Measurements from ENCODE around the gene ULK4.

ULK4 gene

GRCh38 chr3:41370307-41370706 lies 591.6 kb downstream of the ULK4 start:
- H3K4me2 ChIP-seq (ENCODE audit: low read depth, low read length, poor library complexity, severe bottlenecking), result no peak overlapping the region
- H3K36me3 ChIP-seq (ENCODE audit: insufficient read depth, low read length), result no peaks in the 10 kb centered on the region

DNA sequence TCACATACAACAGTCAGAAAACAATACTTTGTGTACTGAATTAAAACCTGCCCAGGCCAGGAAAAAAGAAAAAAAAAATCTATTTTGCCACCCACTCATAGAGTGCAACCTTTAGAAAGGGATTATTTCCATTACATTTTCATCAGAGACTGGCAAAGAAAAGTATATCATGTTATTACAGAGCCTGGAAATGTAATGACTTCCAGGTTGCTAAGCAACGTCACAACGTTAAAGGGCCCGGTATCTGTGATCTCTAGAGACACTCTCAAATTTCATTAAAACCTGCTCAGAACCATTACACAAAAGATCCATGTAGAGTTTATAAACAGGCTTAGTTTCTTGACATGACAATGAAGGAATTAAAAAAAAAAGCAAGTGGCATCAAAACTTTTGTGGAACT lies 592.1 kb downstream of the ULK4 start:
- H3K27me3 ChIP-seq (ENCODE audit: insufficient read depth, low read length, poor library complexity, severe bottlenecking), result no peaks in the 10 kb centered on the region
- no peak for TF ChIP-seq EZH2phosphoT487 (IDR thresholded peaks at IDR 0.05; ENCODE audit: borderline replicate concordance)
- TF ChIP-seq, protein P1, sequence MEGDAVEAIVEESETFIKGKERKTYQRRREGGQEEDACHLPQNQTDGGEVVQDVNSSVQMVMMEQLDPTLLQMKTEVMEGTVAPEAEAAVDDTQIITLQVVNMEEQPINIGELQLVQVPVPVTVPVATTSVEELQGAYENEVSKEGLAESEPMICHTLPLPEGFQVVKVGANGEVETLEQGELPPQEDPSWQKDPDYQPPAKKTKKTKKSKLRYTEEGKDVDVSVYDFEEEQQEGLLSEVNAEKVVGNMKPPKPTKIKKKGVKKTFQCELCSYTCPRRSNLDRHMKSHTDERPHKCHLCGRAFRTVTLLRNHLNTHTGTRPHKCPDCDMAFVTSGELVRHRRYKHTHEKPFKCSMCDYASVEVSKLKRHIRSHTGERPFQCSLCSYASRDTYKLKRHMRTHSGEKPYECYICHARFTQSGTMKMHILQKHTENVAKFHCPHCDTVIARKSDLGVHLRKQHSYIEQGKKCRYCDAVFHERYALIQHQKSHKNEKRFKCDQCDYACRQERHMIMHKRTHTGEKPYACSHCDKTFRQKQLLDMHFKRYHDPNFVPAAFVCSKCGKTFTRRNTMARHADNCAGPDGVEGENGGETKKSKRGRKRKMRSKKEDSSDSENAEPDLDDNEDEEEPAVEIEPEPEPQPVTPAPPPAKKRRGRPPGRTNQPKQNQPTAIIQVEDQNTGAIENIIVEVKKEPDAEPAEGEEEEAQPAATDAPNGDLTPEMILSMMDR (conservative IDR thresholded peaks at IDR 0.05; ENCODE audit: low read length), result no peak

More at GRCh38 chr3:41370307-41370706, 591.6 kb downstream of the ULK4 start:
- Histone ChIP-seq H3K9me3 (ENCODE audit: insufficient read depth, low read depth, low read length) (no peaks in the 10 kb centered on the region), H3F3A (ENCODE audit: low read depth) (no peaks in the 10 kb centered on the region), H3K4me3 (ENCODE audit: low read length, poor library complexity, severe bottlenecking) (no peak overlapping the region), H3K79me2 (ENCODE audit: insufficient read depth, low read length) (no peaks in the 10 kb centered on the region), H2AFZ (ENCODE audit: low read length) (no peak overlapping the region), H3K9me2 (replicated peaks; ENCODE audit: low read depth, low read length) (no peaks in the 10 kb centered on the region), H3K27me3 (ENCODE audit: insufficient read depth, low read length, poor library complexity, severe bottlenecking) (no peaks in the 10 kb centered on the region), H3K4me1 (ENCODE audit: insufficient read depth, low read length, poor library complexity, severe bottlenecking) (peaks cover 4% of the 10 kb centered on the region), H4K20me1 (ENCODE audit: insufficient read depth, low read length, poor library complexity, severe bottlenecking) (no peaks in the 10 kb centered on the region), H3K9ac (ENCODE audit: low read depth, low read length, poor library complexity, severe bottlenecking) (no peak overlapping the region)
- no peak for TF ChIP-seq EZH2phosphoT487 (IDR thresholded peaks at IDR 0.05; ENCODE audit: borderline replicate concordance)
- TF ChIP-seq, protein P1 (conservative IDR thresholded peaks at IDR 0.05; ENCODE audit: low read length), result no peak

DNA sequence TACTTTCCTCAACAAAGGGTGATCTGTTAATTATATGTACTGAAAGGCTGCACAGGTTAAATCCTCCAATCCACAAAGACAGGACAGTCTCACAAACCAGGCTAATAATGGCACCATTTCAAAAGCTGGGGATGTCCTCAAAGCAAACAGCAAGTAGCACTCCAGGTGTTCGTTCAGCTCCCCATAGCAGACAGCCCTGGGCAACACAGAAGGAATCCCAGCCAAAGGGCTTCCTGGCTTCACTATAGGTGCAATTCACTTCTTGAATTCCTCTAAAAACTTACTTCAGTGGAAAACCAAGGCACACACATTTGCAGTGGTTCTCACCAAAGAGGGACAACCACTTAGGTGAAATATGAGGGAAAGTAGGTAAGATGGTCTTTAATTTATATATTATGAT lies 595.9 kb downstream of the ULK4 start:
- no peak overlapping the region for H3K4me2 ChIP-seq (ENCODE audit: low read depth, low read length, poor library complexity, severe bottlenecking)
- H2AFZ ChIP-seq (ENCODE audit: low read length), result no peak overlapping the region
- H3K9me2 ChIP-seq (replicated peaks; ENCODE audit: low read depth, low read length), result no peaks in the 10 kb centered on the region
- no peak overlapping the region for H3K4me3 ChIP-seq (ENCODE audit: low read length, poor library complexity, severe bottlenecking)
- no peaks in the 10 kb centered on the region for H4K20me1 ChIP-seq (ENCODE audit: insufficient read depth, low read length, poor library complexity, severe bottlenecking)
- no peaks in the 10 kb centered on the region for H3K36me3 ChIP-seq (ENCODE audit: insufficient read depth, low read length)
- no peaks in the 10 kb centered on the region for H3K9me3 ChIP-seq (ENCODE audit: insufficient read depth, low read depth, low read length)
- no peak for TF ChIP-seq EZH2phosphoT487 (IDR thresholded peaks at IDR 0.05; ENCODE audit: borderline replicate concordance)
- TF ChIP-seq, protein P1 (conservative IDR thresholded peaks at IDR 0.05; ENCODE audit: low read length), result no peak
- peaks cover 20% of the 10 kb centered on the region for H3K4me1 ChIP-seq (ENCODE audit: insufficient read depth, low read length, poor library complexity, severe bottlenecking)
- no peaks in the 10 kb centered on the region for H3K27me3 ChIP-seq (ENCODE audit: insufficient read depth, low read length, poor library complexity, severe bottlenecking)
- H3K79me2 ChIP-seq (ENCODE audit: insufficient read depth, low read length), result no peaks in the 10 kb centered on the region
- no peak overlapping the region for H3K9ac ChIP-seq (ENCODE audit: low read depth, low read length, poor library complexity, severe bottlenecking)
- no peaks in the 10 kb centered on the region for H3F3A ChIP-seq (ENCODE audit: low read depth)

More for the DNA sequence above, 592.1 kb downstream of the ULK4 start:
- no peak overlapping the region for H3K4me3 ChIP-seq (ENCODE audit: low read length, poor library complexity, severe bottlenecking)
- H3K79me2 ChIP-seq (ENCODE audit: insufficient read depth, low read length), result no peaks in the 10 kb centered on the region
- H3K9me3 ChIP-seq (ENCODE audit: insufficient read depth, low read depth, low read length), result no peaks in the 10 kb centered on the region
- no peaks in the 10 kb centered on the region for H3K36me3 ChIP-seq (ENCODE audit: insufficient read depth, low read length)
- no peak overlapping the region for H2AFZ ChIP-seq (ENCODE audit: low read length)
- H3K9ac ChIP-seq (ENCODE audit: low read depth, low read length, poor library complexity, severe bottlenecking), result no peak overlapping the region
- H3K4me1 ChIP-seq (ENCODE audit: insufficient read depth, low read length, poor library complexity, severe bottlenecking), result peaks cover 4% of the 10 kb centered on the region
- no peaks in the 10 kb centered on the region for H3F3A ChIP-seq (ENCODE audit: low read depth)
- H3K4me2 ChIP-seq (ENCODE audit: low read depth, low read length, poor library complexity, severe bottlenecking), result no peak overlapping the region
- H3K9me2 ChIP-seq (replicated peaks; ENCODE audit: low read depth, low read length), result no peaks in the 10 kb centered on the region
- no peaks in the 10 kb centered on the region for H4K20me1 ChIP-seq (ENCODE audit: insufficient read depth, low read length, poor library complexity, severe bottlenecking)
